HEK293 (cell line): ENCODE measurements around the gene CCDC85A.

Experiments
- PRDM10 ChIP-seq: fragments of 450-650 bp; formaldehyde crosslinking; IDR thresholded peaks from 2 replicates; pipeline ENCODE4 v1.5.1; 2016; ENCODE audit warnings: missing biosample characterization, missing genetic modification characterization
- PRDM2 ChIP-seq: fragments of 450-650 bp; formaldehyde crosslinking; IDR thresholded peaks from 2 replicates; pipeline ENCODE4 v1.5.1; 2016; ENCODE audit warnings: missing biosample characterization, missing genetic modification characterization, borderline replicate concordance
- ZBTB17 ChIP-seq: fragments of 450-650 bp; formaldehyde crosslinking; IDR thresholded peaks from 2 replicates; pipeline ENCODE4 v1.5.1; 2016; ENCODE audit warnings: missing biosample characterization, missing genetic modification characterization
- ZNF24 ChIP-seq: fragments of 450-650 bp; formaldehyde crosslinking; IDR thresholded peaks from 2 replicates; pipeline ENCODE4 v1.5.1; 2016; ENCODE audit warnings: missing biosample characterization, missing genetic modification characterization
- ZNF37A ChIP-seq: fragments of 450-650 bp; IDR thresholded peaks from 2 replicates; pipeline ENCODE4 v1.5.1; 2018; ENCODE audit warnings: missing biosample characterization, missing genetic modification characterization
- ZNF529 ChIP-seq: fragments of 450-650 bp; formaldehyde crosslinking; IDR thresholded peaks from 2 replicates; pipeline ENCODE4 v1.5.1; 2017; ENCODE audit warnings: missing genetic modification characterization, missing biosample characterization; ENCODE audit not compliant: insufficient replicate concordance

GRCh38 chr2:56170504-56170903, 13.3 kb upstream of the CCDC85A start:
- TF ChIP-seq ZNF24 (tag by site-specific recombination) (no peak), PRDM10 (tag by site-specific recombination) (no peak), ZNF529 (tag by site-specific recombination) (no peak), PRDM2 (tag by site-specific recombination) (no peak), ZNF37A (tag by site-specific recombination) (no peak), ZBTB17 (tag by site-specific recombination) (no peak)
